Activated CD4-positive, alpha-beta T cell treated with anti-CD3 and anti-CD28 coated beads, Interleukin-2, amount 50 U/mL, for 24 hours (primary cell): ENCODE data around the gene FTO.

Experiments used
- DNase-seq, 2 donors: peaks; one replicate each; pipeline ENCODE4 v3.0.0-alpha.2; 2020; ENCODE audit warnings: low read depth in 1 of 2, low spot score in 1 of 2

FTO gene

DNA sequence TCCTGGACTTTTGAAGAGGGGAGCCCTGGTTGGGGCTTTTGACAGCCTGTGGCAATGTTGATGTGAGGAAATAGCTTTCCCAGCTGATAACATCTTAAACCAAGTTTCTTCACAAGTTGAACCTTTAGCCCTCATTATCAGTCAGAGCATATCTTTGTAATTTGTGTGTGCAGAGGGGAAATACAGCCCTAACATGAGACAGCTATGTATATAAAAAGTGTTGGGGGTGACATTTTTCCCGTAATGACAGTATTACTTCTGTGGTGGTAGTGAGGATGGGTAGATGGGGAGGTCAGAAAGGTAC is 221.1 kb downstream of the FTO start:
- DNase-seq = no peak

DNA sequence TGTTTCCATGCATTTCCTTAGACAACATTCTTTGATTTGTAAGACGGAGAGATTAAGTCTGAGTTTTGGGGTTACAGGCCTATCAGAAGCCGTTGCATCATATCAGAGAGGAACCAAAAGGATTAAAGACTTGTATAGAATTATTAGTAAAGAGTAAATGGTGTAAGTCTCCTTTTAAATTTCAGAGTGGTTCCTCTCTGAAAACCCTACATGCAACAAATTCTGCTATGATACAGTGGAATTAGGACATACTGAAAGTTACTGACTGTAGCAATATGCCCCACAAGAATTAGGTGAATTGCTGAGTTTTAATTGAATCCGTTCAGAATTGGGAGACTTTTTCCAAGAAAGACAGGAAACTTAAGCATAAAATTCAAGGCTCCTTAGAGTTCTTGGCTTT is 221.6 kb downstream of the FTO start:
- no peak for DNase-seq

DNA sequence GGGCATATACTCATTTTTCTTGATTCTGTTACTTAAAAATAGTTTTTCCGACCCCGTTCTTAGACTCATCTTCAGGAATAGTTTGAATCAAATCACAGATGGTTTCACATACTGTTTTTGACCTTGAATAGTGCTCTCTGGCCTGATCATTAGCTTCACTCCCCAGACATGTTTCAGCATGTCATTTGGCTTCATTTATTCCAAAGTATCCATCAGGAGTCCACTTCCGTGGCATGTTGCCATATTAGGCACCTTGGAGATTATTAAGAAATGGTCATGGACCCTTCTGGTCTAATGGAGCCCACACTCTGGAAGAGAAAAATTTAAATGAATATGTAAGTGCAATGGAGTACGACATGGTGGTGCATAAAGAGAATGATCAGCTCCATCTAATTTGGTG is 222.3 kb downstream of the FTO start:
- DNase-seq = no peak

DNA sequence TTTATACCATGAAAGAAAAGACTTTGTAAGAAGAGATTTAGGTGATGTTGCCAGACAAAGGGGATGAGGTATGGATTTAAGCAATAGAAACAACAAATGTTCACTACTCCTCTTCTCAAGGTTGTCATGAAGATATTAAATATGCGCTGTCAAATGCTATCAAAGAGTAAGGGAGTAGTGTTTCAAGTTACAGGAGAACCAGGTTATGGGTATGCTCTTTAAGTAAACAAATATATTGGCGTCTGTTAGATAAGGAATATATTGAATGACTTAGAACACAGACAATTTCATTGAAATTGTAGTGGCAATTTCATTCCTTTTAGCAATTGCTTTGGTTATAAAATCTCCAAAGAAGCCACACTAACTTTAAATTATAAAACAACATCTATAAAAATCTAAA is 229.0 kb downstream of the FTO start:
- no peak for DNase-seq

DNA sequence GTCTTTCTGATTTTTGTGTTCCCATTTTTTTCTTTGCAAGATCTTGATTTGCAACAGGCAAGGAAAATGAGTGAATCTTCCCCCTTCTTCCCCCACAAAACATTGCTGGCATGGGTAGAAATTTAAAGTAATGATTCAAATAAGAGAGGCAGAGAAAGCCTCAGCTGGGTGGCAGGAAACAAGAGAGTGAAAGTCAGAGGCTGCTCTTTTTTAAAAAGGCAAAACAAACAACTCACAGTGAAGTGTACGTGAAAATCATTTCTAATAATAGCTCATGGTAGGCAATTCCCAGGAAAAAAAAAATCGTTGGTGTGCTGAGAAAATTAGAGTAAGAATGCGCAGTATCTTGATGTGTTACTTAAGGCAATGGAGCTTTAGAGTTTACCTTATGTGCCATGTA is 229.5 kb downstream of the FTO start:
- no peak for DNase-seq

DNA sequence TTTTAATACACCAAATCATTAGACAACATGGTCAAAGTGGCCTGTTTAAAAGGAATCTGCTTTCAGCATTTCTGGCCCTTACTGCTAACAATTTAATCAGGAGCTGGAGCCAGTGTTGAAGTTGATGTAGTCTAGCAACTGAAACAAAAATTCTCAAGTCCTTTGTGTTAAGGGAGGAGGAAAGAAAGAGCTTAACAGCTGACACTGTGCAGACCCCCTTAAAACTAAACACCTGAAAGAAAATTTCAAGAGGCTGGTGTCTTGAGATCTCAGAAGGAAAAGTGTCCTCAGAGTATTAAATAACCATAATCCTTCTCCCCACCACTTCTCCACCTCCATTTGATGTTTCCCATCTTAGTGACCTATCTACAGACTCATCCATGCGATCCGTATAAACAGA is 232.1 kb downstream of the FTO start:
- no peak for DNase-seq

DNA sequence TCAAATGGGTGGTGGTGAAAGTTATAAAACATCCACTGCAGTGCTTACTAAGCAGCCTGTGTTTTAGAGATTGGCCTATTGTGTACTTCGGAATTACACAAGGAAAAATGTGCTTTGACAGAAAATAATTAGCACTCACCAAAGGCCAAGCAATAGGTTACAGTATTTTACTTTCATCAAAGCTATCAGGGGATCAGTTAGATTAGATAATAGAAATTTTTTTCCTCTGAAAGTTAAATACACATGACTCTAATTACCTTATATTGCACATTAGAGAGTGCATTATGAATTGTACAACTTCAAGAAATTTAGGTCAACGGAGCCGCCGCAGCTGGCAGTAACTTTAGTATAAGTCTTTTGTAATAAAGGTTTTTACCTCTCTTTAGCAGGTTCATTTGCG is 232.6 kb downstream of the FTO start:
- no peak for DNase-seq

DNA sequence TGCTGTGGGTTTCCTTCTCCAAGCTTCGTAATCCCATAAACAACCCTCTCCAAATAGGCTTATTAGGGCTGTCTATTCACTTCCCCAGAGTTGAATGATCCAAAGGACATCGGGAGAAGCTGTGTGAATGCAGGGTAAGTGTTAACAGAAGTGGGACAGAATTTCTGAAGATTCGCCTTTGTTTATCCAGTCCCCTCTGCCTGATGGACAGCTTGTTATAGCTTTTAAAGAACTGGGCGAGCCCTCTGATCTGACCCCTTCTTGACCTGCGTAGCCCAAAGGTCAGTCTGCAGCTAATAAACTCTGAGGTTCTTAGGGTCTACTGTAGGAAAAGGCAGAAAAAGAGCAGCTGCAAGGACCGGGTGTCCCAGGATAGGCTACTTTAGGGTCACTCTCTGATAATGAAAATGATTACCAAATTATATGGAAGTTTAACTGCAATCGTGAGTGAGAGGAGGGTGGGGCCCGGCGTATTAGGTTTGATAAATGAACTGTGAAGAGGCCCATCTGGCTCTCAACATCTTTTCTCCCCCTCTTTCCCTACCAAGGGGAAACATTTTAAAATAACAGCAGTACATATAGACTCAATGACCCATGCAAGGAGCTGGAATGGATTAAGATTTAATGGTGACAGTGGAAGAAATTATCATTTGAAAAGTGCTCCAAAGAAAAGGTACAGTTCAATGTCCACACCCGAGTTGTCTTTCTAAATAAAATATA is 233.4 kb downstream of the FTO start:
- DNase-seq = no peak

DNA sequence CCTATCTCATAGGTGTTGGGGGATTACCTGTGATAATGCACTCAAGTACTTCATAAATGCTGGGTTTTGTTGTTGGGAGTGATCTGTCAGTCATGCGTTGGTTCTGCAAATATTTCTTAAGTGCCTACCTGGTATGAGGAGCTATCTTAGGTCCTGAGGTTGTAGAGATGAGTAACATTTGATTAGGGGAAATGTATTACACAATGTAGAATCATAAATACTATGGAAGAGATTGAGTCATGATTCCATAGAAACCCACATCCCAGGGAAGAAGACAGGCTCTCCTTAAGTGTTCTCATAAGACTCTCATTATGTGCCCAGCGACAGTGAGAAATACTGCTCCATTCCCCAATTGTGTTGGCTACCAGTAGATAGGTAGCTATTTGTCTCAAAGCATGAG is 240.1 kb downstream of the FTO start:
- DNase-seq = no peak

DNA sequence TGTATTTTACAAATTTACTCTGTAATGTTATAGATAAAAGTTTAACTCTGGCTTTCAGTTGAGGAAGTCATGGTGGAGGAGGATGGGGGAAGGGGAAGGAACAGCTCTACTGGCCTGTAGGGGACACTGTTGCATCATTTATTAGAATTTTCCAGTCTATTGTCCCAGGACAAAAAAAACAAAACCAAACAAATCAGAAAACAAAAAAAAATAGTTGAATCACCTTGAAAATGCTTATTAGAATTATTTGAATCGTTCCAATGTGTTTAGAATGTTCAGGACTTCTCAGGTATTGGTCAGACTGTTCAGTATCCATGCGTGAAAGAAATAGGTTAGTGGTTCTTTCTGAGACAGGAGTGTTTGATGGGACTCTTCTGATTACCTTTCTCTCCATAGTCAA is 242.0 kb downstream of the FTO start:
- DNase-seq = no peak

DNA sequence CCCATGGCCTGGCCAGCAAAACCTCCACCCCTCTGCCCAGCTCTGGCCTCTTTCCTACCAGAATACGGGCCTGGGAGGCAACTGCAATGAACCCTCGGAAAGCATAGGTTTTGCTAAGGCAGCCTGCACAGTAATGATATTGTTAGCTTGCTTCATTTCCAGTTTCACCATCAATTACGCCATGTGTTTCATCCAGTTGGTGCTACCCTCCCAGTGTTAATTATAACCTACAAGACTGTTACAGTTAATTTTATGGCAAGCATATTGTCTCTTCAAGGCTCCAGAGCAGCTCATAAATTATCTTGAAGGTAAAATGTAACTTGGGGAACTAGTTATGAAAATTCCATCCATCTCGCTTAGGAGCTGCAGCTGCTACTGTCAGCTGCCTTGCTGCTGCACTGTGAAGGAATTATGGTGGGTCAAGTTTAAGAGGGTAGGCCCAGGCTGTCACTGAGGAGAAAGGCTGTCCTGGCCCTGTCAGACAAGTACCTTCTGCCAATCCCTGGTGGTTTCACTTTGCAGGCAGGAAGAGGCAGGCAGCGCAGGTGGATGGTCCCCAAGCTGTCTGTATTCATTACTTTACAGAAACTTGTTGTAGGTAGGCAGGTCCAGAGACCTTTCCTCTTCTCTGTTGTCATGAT is 242.9 kb downstream of the FTO start:
- DNase-seq = no peak

DNA sequence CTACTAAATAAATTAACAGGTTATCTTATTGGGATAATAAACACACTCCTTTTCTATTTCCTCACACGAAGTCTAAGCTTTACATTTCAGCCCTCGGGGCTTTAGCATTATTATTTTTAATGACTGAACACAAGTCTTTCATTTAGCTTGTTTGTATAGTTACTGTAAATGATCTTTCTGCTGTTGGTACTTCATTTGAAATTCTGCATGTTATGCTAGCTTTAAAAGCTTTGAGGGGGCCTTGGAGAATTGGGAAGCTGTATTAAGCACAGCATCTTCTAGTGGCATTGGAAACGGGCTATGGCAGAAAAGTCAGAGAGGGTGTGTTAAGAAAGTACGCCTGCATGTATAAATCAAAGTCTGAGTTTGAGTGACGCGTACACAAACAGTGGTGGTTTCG is 243.7 kb downstream of the FTO start:
- DNase-seq = no peak

DNA sequence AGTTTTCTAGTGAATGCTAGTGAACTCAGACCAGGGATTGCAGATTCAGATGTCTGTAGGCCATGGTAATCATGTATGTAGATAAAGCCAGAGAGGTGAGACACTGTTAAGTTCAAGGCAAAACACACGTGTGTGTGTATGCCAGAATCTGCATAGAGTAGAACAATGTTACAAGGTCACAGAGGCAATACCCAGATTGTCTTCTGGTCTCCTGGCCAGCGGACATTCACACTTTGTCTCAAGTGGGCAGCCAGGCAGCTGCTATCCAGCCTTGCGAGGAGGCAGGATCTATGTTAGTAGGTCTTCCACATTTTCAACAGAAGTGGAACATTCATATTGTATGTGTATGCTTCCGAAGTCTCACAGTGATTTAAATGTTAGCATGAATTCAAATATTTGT is 244.4 kb downstream of the FTO start:
- DNase-seq = no peak

DNA sequence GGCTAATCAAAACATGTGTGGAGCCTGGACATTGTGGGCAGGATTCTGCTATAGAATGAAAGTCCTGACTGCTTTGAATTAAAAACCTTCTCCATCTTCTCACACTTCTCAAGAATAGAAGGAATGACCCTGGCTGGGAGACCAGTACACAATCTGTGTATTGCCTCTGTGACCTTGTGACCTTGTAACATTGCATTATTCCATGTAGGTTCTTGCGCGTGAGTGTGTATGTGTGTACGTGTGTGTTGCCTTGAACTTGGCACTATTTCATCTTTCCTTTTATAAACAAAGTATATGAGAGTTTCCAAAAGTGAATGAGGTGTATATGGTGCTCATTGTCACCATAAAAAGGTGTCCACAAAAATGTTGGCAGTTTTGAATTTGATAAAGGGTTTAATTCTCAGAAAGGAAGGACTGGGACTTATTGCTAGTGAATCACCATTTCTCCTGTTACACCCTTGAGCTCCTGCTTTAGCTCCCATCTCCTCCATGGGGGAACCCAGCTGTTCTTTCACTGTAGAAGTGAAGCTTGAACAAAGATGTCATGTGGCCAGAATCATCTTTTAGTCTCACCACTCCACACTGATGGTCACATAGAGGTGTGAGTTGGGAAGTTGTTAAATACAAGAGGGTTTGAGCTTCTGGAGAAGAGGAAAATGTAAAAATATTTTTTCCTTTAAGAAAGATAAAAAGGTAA is 244.9 kb downstream of the FTO start:
- DNase-seq = no peak

DNA sequence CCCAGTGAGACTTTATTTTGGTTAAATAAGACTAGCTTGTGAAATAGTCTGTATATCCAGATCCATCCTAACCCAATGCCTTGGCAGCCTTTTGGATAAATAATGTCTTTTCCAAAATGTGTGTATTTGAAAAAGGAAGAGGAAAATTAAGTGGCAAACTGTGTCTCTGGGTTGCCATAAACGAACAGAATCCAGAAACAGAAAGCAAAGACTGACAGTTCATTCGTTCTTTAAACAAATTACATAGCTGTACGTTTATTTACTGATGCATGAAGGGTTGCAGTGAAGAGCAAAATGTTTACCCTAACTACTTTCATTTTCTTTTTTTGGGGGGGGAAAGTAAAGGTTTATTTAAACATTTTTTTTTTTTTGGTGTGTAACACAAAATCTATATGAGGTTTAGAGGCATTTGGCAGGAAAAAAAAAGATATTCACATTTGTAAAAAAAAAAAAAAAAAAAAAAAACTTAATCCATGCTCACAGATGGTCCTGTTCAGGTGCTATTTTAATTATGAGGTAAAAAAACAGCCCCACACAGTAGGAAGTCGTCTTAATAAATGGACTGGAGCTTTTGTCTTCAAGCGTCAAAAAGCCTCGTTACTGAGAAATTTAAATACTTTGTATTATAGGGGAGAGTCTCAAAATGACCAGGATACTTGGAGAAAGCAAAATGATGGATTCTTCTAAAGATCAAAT is 245.9 kb downstream of the FTO start:
- no peak for DNase-seq

DNA sequence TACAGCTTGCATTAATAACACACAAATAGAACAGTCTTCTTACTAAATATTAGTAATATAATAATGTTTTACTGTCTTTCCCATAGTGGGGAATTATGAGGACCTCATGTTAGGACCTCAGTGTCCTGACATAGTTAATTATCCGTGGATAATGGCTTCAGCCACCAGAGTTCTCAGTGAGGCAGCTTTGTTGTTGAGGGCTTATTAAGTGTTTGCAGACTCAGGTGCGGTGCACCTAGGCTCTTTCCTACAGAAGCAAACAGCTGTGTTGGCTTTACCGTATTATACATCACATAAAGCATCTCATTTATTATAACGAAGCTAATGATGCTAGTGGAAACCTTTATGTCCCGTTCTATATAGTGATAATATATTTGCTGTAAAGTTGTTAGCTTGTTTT is 246.7 kb downstream of the FTO start:
- DNase-seq = no peak

DNA sequence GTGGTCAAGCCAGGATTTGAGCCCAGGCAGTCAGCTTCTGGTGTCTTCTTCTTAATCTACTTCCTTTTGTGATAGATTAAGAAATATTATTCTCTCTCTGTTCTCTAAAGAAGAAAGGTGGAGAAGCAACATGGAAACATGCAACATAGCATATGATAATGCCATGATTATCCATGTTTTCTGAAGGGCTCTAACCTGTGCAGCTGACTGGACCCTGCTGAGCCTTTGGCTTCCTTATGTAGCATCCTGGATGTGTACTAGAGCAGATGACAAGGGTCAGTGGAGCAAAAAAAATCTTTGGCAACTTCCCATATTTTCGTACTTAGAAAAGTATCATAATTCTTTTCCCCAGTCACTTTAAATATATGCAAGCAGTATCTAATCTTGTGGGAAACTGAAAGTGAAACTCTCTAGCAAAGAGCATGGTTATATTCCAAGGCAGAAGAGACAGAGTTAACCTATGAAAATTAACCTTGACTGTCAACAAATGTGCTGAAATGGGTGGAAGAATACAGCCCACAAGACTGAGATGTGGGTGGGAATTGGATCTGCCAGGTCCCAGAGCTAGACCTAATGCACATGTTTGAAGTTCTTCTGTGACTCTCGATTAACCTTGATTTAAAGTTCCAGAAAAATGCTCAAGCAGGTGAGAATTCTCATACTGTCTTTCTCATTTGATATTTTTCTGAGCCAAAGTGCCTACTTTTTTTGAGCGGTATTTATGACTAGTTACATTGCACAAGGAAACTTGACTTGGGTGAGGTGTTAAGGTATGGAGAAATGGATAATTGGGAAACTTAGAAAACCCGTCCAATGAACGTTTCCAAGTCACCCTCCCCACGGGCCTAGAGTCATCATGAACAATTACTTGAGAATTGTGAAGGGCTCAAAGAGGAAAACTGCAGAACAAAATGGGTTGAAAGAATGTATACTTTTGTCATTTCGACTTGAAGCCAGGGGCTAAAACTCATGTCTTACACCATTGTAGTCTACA is 248.6 kb downstream of the FTO start:
- DNase-seq = no peak

DNA sequence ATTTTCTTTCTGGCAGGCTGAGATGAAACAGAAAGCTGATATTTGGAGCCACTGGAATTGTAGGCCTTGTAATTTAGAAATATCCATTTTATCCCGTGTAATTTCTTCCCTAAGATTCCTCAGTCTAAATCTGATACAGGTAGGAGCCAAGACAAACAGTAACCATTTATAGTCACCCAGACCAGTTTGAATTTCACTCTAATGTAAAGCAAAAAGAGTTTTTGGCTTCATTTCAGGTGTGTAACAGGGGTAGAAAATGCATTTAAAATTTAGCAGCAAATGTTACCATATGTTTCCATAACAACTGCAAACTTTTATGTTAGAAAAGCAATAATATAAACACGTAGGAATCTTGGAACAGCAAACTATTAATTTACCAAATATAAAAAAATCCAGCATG is 249.4 kb downstream of the FTO start:
- DNase-seq = no peak

DNA sequence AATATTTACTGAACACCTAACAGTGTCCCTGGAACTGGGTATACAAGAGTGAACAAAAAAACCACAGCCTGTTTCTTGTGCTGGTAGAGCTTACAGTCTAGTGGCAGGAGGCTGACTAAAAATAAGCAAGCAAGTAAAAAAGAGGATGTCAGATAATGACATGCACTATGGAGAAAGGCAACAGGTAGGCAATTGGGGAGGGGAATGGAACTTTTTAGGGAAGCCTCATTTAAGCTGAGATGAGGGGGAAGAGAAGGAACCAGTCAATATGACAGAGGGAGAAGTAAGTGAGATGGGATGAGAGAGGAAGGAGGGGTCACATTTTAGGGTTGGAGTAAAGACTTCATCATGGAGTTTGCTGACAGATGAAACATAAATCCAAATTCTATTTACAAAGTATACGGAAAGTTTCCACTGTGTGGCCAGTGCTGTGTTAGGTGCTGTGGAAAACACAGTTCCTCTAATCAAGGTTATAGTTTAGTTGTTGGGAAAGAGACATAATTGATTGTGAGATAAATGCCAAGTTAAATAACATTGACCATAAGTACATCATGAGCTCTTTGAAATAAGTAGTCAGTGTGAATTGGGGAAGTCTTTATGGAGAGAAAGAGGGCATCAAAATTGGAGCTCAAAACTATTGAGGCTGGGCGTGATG is 251.4 kb downstream of the FTO start:
- DNase-seq = no peak

DNA sequence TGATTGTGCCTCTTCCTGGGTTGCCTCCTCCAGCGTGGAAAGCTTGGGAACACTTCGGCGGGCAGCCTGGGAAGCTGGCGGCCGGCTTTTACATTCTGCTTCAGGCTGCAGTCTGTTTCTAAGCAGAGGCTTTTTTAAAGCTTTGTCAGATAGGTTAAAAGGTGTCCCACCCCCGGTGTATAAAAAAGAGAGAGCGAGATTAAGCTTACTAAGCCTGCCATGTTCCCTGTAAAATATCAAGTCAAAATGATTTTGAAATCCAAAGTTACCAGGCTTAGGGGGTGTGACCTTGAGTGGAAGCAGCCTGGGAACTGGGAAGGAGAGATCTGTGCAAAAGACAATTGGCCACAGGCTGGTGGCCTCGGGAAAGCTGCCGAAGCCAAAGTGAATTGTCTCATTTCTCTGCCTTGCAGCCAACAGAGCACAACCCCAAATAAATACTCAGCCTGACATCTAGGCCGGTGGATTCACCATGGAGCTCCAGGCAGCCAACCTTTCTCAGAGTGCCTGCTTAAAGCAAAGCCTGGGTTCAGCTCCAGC is 254.5 kb downstream of the FTO start:
- no peak for DNase-seq
